Memory B cell (primary cell): Measurements from ENCODE around the gene C2orf76.
A peak's percentile ranks its signal among the peaks of the same experiment; 100 is the strongest.
"Not testable (repeated sequence)": the region's sequence is repeated elsewhere in the genome, so short reads cannot be mapped to it uniquely, and the experiment has no call there.

Experiments
- ATAC-seq: fragments of 150-1000 bp; cut with Tn5 transposase; 2 replicates; pipeline ENCODE4 v1.10.0; 2021; ENCODE audit warnings: low read depth, mild to moderate bottlenecking, moderate library complexity
- DNase-seq, 2 donors: peaks; one replicate each; pipeline ENCODE4 v3.0.0; 2022; ENCODE audit warnings: low spot score in 2 of 2
- H3K27ac Mint-ChIP-seq: one replicate; pipeline ENCODE4 v1.8.0; 2022; ENCODE audit warnings: mild to moderate bottlenecking, moderate library complexity, mixed read lengths
- H3K27me3 Mint-ChIP-seq: one replicate; pipeline ENCODE4 v1.8.0; 2022; ENCODE audit warnings: mixed read lengths
- H3K36me3 Mint-ChIP-seq: one replicate; pipeline ENCODE4 v1.8.0; 2022; ENCODE audit warnings: mild to moderate bottlenecking, mixed read lengths
- H3K4me1 Mint-ChIP-seq: one replicate; pipeline ENCODE4 v1.8.0; 2022; ENCODE audit warnings: mixed read lengths
- H3K4me3 Mint-ChIP-seq: one replicate; pipeline ENCODE4 v1.8.0; 2022; ENCODE audit warnings: mild to moderate bottlenecking, moderate library complexity, mixed read lengths
- H3K9me3 Mint-ChIP-seq: one replicate; pipeline ENCODE4 v1.8.0; 2022; ENCODE audit warnings: mixed read lengths

Gene C2orf76

DNA sequence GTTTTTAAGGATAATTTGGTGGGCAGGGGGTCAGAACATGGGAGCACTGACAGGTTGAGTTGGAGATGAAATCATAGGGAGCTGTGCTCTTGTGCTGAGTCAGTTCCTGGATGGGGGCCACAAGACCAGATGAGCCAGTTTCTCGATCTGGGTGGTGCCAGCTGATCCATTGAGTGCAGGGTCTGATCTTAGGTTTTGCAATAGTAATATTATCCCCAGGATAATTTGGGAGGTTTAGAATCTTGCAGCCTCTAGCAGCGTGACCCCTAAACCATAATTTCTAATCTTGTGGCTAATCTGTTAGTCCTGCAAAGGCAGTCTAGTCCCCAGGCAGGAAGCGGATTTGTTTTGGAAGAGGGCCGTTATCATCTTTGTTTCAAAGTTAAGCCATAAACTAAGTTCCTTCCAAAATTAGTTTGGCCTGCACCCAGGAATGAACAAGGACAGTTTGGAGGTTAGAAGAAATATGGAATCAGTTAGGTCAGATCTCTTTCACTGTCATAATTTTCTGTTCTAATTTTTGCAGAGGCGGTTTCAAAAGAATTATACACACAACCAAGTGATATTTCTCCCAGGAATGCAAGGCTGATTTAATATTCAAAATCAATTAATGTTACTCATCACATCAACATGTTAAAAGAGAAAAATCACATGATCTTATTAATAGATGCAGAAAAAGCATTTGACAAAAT, 23.1 kb upstream of the C2orf76 start:
- no peaks in the 10 kb centered on the region for H3K36me3 Mint-ChIP-seq
- ATAC-seq = no peak

DNA sequence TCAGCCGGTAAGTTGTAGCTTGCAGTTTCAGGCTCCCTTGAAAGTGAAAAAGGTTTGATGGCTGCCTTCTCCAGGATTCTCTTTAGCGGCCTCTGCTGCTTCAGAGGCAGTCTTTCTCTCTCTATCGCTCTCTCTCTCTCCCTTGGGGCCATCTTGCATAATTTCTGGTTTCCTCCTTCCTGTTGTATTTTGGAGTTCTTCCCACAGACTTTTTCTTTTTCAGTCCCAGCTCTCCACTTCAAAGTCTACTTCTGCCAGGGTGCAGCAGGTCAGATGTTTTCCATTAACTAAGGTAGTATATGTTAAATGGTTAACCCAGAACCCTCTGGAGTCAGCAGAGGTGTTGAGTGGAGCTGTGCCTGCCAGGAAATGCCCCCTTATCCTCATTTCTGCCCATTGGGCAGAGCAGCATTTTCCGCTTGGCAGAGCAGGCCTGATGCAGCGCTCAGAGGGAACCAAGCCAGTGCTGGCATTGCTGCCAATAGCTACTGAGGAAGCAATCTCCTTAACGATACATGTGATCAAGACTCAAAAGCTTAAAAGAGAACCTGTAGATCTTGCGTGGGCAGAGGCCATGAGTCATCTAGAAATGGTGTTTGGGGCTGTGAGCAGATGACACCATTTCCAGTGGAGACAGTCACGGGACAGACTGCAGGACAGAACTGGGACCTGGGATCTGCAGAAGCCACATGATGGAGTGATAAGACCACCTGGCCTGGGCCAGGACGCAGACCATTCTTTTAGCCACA, 20.9 kb upstream of the C2orf76 start:
- peak; percentile 50 for ATAC-seq
- no peak overlapping the region for H3K4me3 Mint-ChIP-seq
- no peak for DNase-seq
- no peaks in the 10 kb centered on the region for H3K9me3 Mint-ChIP-seq
- no peak overlapping the region for H3K27ac Mint-ChIP-seq
- H3K4me1 Mint-ChIP-seq = peaks cover 5% of the 10 kb centered on the region
- H3K27me3 Mint-ChIP-seq = peaks cover 13% of the 10 kb centered on the region
- peaks cover 4% of the 10 kb centered on the region for H3K36me3 Mint-ChIP-seq

More for the DNA sequence above, 23.1 kb upstream of the C2orf76 start:
- no peak overlapping the region for H3K4me3 Mint-ChIP-seq
- no peak overlapping the region for H3K27ac Mint-ChIP-seq
- no peak for DNase-seq
- peaks cover 5% of the 10 kb centered on the region for H3K27me3 Mint-ChIP-seq
- no peaks in the 10 kb centered on the region for H3K9me3 Mint-ChIP-seq
- H3K4me1 Mint-ChIP-seq = peaks cover 5% of the 10 kb centered on the region

DNA sequence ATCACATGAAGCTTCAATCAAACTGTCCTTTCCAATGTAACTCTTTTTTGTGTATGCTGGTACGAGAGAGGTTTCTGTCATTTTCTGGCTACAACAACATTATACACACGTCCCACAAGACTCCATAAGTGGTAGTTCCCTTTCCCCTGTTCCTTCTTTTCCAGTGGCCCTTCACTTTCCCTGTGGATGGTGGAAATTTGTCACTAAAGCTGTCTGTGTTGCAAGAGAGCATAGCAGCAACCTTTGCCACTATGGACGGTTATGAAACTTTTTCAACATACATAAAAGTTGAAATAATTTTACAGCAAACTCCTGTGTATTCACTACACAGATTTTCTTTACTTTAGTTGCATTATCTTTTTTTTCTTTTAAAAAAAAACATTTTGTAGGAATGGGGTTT, 18.8 kb upstream of the C2orf76 start:
- peaks cover 5% of the 10 kb centered on the region for H3K4me1 Mint-ChIP-seq
- H3K27me3 Mint-ChIP-seq = peaks cover 13% of the 10 kb centered on the region
- ATAC-seq = no peak
- H3K27ac Mint-ChIP-seq = no peak overlapping the region
- no peaks in the 10 kb centered on the region for H3K9me3 Mint-ChIP-seq
- no peak overlapping the region for H3K4me3 Mint-ChIP-seq
- peaks cover 4% of the 10 kb centered on the region for H3K36me3 Mint-ChIP-seq
- no peak for DNase-seq

DNA sequence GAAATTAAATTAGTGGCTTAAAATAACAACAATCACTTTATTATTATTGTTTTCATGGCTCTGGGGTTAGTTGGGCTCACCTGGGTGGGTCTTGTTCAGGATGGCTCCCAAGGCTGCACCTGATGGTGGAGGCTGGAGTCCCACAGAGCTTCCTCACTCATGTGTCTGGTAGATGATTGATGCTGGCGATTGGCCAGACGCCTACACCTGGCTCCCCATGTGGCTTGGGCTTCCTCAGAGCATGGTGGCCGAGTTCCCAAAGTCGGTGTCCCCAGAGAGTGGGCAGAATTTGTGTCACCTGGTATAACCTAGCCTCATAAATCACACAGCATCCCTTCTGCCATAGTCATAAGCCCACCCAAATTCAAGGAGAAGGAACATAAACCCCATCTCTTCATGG, 18.3 kb upstream of the C2orf76 start:
- DNase-seq (no peak), ATAC-seq (no peak)
- Mint-ChIP-seq H3K27me3 (peaks cover 13% of the 10 kb centered on the region), H3K4me3 (no peak overlapping the region), H3K36me3 (peaks cover 4% of the 10 kb centered on the region), H3K27ac (no peak overlapping the region), H3K9me3 (no peaks in the 10 kb centered on the region), H3K4me1 (peaks cover 5% of the 10 kb centered on the region)

DNA sequence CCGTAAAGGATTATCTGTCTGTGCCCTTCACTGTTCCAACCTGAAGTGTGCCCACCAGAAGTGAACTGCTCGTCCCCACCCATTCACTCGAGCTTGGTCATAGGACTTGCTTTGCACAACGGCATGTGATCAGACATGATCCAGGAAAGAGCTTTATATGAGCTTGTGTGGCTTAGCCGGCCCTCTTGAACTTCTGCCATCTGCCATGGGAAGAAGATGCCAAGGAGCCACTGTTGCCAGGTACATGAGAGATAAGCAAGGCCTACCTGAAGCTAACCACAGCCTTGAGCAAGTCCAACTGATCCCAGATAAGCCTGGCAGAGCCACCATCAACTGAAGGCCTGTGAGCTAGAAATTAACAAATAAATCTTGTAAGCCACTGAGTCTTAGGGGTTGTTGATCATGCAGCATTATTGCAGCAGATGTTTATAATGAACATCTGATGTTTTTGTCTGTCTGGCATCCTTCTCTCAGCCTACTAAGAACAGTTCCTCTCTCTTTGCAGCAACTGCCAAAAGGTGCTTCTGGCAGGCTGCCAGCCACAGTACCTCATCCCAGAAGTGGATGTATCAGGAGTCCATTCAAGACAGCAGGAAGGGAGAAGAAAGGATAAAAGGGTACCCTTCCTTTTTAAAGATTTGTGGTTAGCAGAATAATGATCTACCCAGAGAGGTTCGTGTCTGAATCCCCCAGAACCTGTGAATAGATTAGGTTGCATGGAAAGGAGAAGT, 16.9 kb upstream of the C2orf76 start:
- H3K27me3 Mint-ChIP-seq = peaks cover 13% of the 10 kb centered on the region
- no peaks in the 10 kb centered on the region for H3K9me3 Mint-ChIP-seq
- H3K36me3 Mint-ChIP-seq = peaks cover 4% of the 10 kb centered on the region
- no peak overlapping the region for H3K27ac Mint-ChIP-seq
- H3K4me1 Mint-ChIP-seq = peaks cover 5% of the 10 kb centered on the region
- no peak for ATAC-seq
- DNase-seq = no peak
- no peak overlapping the region for H3K4me3 Mint-ChIP-seq

DNA sequence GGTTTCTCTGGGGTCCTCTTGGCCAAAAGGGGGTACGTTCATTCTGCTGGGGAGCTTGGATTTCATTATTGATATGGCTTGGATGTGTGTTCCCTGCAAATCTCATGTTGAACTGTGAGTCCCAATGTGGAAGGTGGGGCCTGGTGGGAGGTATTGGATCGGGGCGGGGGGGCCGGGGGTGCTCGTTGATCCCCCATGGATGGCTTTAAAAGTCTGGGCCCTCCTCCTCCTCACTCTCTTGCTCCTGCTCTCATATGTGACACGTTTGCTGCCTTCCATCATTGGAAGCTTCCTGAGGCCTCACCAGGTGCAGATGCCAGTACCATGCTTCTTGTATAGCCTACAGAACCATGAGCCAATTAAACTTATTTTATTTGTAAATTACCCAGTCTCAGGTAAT, 11.9 kb upstream of the C2orf76 start:
- ATAC-seq (no peak), DNase-seq (no peak)
- H3K27ac Mint-ChIP-seq = no peak overlapping the region
- H3K4me3 Mint-ChIP-seq = no peak overlapping the region
- no peaks in the 10 kb centered on the region for H3K27me3 Mint-ChIP-seq
- no peaks in the 10 kb centered on the region for H3K4me1 Mint-ChIP-seq
- H3K9me3 Mint-ChIP-seq = peaks cover 6% of the 10 kb centered on the region
- peaks cover 12% of the 10 kb centered on the region for H3K36me3 Mint-ChIP-seq

DNA sequence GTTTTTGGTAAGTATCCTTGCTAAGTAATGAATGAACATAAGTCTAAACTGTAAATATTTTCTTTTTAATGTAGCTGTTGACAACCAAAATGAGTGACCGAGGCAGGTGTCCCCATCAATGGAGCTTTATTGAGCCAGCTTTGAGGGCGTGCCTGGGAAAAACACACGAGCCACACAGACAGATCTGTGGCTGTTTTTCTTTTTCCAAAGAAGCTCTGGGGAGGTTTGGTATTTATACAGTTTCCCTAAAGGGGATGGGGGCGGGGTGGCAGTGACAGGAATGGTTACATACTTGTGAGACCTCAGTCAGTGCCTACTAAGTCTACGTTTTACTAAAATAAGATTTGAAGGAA, 11.3 kb upstream of the C2orf76 start:
- Mint-ChIP-seq H3K27ac (no peak overlapping the region), H3K27me3 (no peaks in the 10 kb centered on the region), H3K4me3 (no peak overlapping the region), H3K36me3 (peaks cover 18% of the 10 kb centered on the region), H3K9me3 (peaks cover 7% of the 10 kb centered on the region), H3K4me1 (no peaks in the 10 kb centered on the region)
- DNase-seq = no peak
- no peak for ATAC-seq

DNA sequence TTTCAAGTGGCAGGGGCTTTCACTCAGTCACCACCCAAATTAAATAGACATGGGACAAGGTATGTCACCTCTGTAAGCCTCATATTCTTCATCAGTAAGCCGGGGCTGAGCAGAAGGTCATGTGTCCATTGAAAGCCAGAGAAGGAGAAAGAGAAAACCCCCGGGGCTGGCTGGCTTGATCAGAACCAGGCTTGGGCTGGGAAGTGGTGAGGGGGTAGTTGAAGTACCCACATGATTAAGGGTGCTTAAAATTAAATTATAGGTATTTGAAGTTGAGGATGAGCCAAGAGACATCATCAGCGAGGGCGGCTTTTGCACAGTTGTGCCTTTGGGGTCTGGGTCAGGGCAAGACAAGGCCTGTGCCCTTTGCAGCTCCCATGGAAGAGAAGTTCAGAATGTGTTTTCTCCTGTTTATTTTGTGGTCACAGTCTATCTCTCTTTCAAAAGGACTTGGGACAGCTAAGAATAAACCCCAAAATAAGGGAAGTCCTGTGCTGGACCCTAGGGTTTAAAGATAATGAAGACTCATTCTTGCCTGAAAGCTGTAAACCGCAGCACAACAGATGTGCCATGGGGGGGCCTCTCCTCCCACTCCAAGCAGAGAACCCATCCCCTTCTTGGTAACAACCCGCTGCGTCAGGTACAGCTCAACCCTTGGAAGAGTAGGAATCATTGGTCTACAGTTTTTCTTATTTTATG, 10.8 kb upstream of the C2orf76 start:
- H3K27me3 Mint-ChIP-seq = no peaks in the 10 kb centered on the region
- H3K27ac Mint-ChIP-seq = no peak overlapping the region
- no peaks in the 10 kb centered on the region for H3K4me1 Mint-ChIP-seq
- H3K4me3 Mint-ChIP-seq = no peak overlapping the region
- DNase-seq (no peak), ATAC-seq (no peak)
- H3K36me3 Mint-ChIP-seq = peaks cover 23% of the 10 kb centered on the region
- H3K9me3 Mint-ChIP-seq = peaks cover 7% of the 10 kb centered on the region

DNA sequence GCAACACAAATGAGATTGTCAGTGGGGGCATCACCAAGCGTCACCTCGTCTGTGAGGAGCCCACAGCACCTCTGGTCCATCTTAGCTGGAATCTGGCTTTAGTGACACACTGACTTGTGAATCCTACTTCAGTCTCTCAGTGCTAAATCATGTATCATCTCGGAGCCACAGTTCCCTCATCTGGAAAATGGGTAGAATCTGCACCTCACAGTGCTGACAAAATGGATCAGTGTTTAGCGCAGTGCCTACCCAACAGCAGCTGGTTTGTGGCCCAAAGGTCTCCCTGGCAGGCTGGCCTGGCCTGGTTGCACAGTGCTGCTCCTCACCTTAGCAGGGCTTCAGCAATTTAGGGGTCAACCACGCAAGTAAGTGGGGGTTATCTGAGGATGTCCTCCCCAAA, 10.2 kb upstream of the C2orf76 start:
- Mint-ChIP-seq H3K4me3 (no peak overlapping the region), H3K9me3 (peaks cover 7% of the 10 kb centered on the region), H3K36me3 (peaks cover 28% of the 10 kb centered on the region), H3K27ac (no peak overlapping the region), H3K4me1 (no peaks in the 10 kb centered on the region), H3K27me3 (no peaks in the 10 kb centered on the region)
- no peak for ATAC-seq
- no peak for DNase-seq

DNA sequence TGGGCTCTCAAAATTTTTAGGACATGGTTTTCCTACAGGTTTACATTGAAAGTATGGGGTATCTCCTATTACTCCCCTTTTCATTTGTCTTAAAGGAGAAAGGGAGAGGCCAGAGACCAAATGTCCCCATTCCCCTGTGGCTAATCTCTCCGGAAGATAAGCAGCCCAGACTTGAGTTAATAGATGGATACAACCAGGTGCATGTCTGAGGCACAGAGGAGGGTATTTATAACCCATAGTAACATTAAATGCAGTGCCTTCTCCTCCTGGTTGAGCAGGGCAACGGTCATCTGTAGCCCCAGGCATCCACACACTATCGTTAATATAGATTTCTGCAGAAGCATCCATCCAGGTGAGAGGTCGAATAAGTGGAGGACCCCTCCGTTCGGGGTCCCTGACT, 9.8 kb upstream of the C2orf76 start:
- not testable (repeated sequence) for ATAC-seq, H3K4me3 Mint-ChIP-seq, H3K4me1 Mint-ChIP-seq, H3K27ac Mint-ChIP-seq, DNase-seq, H3K27me3 Mint-ChIP-seq, H3K9me3 Mint-ChIP-seq
- peaks cover 30% of the 10 kb centered on the region for H3K36me3 Mint-ChIP-seq

DNA sequence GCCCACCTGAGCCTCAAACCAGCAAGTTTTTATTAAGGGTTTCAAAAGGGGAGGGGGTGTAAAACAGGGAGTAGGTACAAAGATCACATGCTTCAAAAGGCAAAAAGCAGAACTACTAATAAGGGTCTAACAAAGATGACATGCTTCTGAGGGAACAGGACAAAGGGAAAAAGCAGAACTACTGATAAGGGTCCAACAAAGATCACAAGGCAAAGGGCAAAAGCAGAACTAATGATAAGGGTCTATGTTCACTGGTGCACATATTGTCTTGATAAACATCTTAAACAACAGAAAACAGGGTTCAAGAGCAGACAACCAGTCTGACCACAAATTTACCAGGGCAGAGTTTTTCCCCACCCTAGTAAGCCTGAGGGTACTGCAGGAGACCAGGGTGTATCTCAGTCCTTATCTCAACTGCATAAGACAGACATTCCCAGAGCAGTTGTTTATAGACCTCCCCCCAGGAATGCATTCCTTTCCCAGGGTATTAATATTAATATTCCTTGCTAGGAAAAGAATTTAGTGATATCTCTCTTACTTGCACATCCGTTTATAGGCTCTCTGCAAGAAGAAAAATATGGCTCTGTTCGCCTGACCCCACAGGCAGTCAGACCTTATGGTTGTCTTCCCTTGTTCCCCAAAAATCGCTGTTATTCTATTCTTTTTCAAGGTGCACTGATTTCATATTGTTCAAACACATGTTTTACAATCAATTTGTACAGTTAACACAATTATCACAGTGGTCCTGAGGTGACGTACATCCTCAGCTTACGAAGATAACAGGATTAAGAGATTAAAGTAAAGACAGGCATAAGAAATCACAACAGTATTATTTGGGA, 7.5 kb upstream of the C2orf76 start:
- not testable (repeated sequence) for H3K27me3 Mint-ChIP-seq, H3K9me3 Mint-ChIP-seq, H3K4me1 Mint-ChIP-seq, H3K27ac Mint-ChIP-seq, H3K4me3 Mint-ChIP-seq, ATAC-seq, DNase-seq
- peaks cover 45% of the 10 kb centered on the region for H3K36me3 Mint-ChIP-seq

DNA sequence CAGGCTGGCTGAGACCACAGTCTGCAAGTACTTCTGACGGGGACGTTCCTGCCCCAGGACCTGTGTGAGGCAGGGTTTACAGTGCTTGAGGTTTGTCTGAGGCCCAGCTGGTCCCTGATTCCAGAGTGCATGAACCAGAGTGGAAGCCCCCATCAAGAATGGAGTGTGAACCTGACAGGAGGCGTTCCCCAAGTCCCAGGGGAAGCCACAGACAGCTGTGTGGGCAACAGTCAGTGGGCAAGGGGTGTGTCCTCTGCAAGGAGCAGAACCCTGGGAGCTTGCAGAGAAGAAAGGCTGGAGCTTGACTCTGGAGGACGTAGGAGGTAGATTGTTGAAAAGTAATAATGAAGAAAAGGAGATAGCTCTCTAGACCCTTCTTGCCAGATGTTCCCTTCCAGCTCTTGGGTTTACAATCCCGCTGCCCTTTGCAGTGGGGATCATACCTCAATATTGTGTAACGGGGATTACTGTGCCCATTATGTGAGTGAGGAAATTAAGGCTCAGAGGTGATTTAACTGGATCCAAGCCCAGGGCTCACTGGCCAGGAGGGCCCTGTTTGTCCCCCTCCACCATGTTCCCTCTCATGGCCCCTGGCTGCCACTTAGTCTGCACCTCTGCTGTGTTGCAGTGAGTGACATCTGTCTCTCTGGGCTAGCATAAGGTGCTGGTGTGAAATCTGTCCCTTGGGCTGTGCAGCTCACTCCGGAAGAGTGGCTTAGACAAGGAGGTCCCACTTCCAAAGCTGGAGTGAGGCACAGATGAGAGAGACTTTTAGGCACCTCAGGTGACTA, 6.3 kb upstream of the C2orf76 start:
- peaks cover 50% of the 10 kb centered on the region for H3K36me3 Mint-ChIP-seq
- ATAC-seq (no peak), DNase-seq (no peak)
- peaks cover 7% of the 10 kb centered on the region for H3K9me3 Mint-ChIP-seq
- peaks cover 8% of the 10 kb centered on the region for H3K4me1 Mint-ChIP-seq
- H3K4me3 Mint-ChIP-seq = no peak overlapping the region
- H3K27me3 Mint-ChIP-seq = no peaks in the 10 kb centered on the region
- no peak overlapping the region for H3K27ac Mint-ChIP-seq

DNA sequence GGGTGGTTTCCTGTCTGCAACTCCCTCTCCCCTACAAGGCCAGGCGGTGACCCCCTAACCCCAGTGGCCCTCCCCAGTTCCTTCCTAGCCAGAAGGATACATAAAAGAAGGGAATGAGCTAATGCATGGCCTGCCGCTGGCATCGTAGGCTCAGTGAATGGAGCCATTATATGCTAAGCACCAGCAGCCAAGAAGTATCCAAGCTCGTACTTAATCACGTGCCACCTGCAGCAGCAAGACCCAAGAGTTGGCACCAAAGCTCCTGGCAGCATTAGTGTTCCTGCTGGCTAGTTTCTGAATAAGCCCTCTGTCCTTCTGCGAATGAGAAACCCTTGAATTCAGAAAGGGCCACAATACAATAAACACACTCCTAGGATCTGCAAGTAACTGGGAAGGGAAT, 4.5 kb upstream of the C2orf76 start:
- Mint-ChIP-seq H3K4me3 (no peak overlapping the region), H3K27ac (no peak overlapping the region), H3K36me3 (peaks cover 50% of the 10 kb centered on the region), H3K4me1 (peaks cover 15% of the 10 kb centered on the region), H3K27me3 (no peaks in the 10 kb centered on the region), H3K9me3 (peaks cover 7% of the 10 kb centered on the region)
- DNase-seq = no peak
- ATAC-seq = no peak
